GM12874 (cell line): ENCODE data around the gene CEACAM6.

Source experiments
- TF ChIP-seq, protein P1 (sequence below): IDR thresholded peaks from 2 replicates; pipeline ENCODE4 v1.5.1; 2011; ENCODE audit warnings: low read depth, mild to moderate bottlenecking, control low read depth, low read length, moderate library complexity; ENCODE audit not compliant: insufficient read depth

The CEACAM6 gene

GRCh38 chr19:41792513-41793413, 37.4 kb downstream of the CEACAM6 start:
- TF ChIP-seq, protein P1, sequence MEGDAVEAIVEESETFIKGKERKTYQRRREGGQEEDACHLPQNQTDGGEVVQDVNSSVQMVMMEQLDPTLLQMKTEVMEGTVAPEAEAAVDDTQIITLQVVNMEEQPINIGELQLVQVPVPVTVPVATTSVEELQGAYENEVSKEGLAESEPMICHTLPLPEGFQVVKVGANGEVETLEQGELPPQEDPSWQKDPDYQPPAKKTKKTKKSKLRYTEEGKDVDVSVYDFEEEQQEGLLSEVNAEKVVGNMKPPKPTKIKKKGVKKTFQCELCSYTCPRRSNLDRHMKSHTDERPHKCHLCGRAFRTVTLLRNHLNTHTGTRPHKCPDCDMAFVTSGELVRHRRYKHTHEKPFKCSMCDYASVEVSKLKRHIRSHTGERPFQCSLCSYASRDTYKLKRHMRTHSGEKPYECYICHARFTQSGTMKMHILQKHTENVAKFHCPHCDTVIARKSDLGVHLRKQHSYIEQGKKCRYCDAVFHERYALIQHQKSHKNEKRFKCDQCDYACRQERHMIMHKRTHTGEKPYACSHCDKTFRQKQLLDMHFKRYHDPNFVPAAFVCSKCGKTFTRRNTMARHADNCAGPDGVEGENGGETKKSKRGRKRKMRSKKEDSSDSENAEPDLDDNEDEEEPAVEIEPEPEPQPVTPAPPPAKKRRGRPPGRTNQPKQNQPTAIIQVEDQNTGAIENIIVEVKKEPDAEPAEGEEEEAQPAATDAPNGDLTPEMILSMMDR: peak; percentile 86

DNA sequence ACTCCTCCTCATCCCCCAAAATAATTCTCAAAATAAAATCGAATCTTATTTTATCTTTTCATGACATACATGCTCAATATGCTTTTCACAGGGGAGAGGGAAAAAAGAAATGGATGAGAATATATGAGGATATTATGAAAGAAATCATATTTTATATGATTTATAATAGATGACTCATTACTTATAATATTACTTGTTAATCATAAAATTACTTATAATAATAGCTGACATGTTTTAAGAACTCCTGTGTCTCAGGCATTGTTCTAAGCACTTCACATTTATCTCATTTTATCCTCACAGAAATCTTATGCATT, 38.0 kb downstream of the CEACAM6 start:
- TF ChIP-seq, protein P1: no peak

DNA sequence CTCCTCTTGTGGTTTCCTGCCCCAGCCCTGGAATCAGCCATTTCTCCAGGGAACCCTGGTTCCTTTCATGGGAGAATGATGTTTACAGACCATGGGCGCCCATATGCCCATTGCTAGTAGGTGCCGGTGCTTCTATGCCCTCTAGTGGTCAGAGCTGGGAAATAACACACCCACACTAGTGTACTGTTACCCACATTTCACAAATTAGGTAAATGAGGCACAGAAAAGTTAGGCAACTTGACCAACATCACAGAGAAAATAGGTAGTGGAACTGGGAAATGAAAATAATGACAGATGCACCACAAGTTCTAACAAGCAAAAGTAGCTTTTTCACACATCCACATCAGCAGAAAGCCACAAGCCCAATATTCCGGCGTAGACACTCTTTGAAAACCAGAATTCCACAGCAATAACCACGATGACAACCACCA, 39.7 kb downstream of the CEACAM6 start:
- TF ChIP-seq, protein P1: peak; percentile 85

GRCh38 chr19:41796362-41796761, 41.0 kb downstream of the CEACAM6 start, which contains the start of gene CEACAM3:
Gene CEACAM3, plus strand, starts transcription at chr19:41796587. Its CDS starts 91 bp downstream, at chr19:41796678.
- TF ChIP-seq, protein P1: no peak

DNA sequence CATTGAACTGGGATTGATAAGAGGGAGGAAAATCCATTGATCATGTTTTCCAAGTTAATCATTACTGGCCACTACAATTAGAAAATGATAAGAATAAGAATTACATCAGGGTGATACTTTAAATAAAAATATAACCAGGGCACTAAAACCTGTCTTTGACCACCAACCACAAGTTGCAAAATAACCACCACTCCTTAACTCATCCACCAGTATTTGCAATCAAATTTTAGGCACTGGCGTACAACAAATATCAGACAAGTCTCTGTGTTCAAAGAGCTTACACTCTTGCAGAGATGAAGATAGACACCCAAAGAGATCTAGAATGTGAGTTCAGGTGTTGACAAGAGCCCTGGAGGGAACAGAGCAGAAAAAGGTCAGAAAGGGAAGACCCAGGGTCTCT, 41.6 kb downstream of the CEACAM6 start:
- TF ChIP-seq, protein P1: no peak

GRCh38 chr19:41799444-41800000, 44.2 kb downstream of the CEACAM6 start:
- TF ChIP-seq, protein P1: no peak

GRCh38 chr19:41801031-41801430, 45.7 kb downstream of the CEACAM6 start:
- TF ChIP-seq, protein P1: no peak
